HG02840 (cell line): ENCODE data around the gene EEFSEC.

ENCODE experiments used
- ATAC-seq: cut with Tn5 transposase; IDR thresholded peaks from one replicate; pipeline ENCODE4 v1.9.1; 2021; ENCODE audit warnings: mild to moderate bottlenecking, moderate library complexity, moderate number of reproducible peaks; ENCODE audit not compliant: unreplicated experiment, low FRiP score

Gene EEFSEC

DNA sequence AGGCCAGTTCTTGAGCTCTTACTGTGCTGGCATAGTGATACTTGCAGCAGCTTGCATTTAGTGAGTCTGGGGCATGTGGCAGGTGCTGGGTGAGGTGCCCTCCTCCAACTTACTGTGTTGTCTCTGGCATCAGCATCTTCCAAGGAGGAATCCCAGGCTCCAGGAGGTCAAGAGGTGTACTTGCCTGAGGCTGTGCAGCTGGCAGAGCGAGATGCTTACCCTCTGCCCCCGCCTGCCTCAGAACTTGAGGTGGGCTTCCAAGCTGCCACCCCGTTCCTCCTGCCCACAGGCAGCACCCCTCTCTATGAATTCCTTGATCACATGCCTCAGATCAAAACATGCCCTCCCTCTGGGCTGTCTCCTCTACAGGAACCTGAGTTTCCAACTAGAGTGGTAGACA, 86.0 kb downstream of the EEFSEC start:
- ATAC-seq = no peak

DNA sequence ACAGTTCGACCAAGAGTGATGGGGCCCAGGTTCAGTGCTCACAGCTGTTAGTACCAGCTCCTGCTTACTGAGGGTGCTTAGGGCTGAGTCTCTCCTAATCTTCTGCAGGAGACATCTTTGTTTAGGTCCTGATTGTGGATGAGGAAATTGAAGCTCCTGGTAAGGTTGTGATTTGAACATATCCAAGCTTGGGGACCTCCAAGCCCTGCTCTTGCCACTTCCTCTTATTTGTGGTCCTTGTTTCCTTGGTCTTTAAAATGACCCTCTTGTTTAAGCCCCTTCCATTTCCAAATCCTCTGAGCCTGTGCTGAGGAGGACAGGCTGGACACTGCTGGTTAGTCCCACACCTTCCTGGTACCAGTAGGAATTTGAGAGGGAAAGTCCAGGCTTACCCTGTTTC, 87.0 kb downstream of the EEFSEC start:
- ATAC-seq = no peak

DNA sequence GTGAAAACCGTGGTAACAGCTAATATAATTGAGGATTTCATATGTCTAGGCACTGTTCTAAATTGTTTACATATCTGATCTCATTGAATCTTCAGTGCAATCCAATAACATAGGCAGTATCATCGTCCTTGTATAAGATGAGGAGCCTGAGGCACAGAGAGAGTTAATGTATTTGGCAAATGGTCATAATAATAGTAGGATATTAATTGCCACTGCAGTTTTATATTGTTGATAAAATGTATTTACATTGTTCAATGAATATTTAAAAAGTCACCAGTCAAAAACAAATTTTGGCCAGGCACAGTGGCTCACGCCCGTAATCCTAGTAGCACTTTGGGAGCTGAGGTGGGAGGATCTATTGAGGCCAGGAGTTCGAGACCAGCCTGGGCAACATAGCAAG, 88.5 kb downstream of the EEFSEC start:
- ATAC-seq = no peak

DNA sequence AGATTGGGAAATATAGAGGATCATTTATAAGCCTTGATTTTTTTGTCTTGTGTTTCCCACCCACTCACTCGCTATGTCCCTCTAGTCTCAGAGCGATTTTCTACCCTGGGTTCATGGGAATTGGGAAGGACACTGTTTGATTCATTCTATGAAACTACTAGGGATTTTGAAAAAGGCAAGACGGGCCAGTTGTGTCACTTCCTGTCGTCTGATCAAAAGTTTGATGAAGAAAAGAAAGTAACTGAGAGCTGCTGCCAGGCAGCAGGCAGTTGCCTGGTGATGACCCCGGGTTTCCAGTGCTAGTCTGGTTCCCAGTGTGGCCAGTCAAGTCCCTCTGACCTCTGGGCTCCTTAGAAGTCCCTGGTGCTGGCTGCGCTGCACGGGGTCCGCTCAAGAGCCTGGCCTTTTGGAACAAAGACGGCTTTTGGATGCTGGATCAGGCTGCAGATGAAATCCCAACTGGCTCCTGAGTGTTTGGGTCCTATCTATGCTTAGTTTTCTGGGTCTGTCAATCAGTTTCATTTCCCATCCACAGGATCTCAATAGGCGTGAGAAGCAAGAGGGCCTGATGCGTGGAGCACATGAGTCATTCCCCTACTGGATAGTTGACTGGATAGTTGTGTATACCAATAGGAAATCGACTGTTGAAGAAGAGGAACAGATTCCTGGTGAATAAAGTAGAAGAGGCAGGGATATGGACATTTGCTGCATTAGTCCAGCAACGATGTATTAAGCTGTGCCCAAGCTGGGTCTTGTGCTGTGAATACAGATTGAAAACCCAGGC, 89.7 kb downstream of the EEFSEC start:
- no peak for ATAC-seq

DNA sequence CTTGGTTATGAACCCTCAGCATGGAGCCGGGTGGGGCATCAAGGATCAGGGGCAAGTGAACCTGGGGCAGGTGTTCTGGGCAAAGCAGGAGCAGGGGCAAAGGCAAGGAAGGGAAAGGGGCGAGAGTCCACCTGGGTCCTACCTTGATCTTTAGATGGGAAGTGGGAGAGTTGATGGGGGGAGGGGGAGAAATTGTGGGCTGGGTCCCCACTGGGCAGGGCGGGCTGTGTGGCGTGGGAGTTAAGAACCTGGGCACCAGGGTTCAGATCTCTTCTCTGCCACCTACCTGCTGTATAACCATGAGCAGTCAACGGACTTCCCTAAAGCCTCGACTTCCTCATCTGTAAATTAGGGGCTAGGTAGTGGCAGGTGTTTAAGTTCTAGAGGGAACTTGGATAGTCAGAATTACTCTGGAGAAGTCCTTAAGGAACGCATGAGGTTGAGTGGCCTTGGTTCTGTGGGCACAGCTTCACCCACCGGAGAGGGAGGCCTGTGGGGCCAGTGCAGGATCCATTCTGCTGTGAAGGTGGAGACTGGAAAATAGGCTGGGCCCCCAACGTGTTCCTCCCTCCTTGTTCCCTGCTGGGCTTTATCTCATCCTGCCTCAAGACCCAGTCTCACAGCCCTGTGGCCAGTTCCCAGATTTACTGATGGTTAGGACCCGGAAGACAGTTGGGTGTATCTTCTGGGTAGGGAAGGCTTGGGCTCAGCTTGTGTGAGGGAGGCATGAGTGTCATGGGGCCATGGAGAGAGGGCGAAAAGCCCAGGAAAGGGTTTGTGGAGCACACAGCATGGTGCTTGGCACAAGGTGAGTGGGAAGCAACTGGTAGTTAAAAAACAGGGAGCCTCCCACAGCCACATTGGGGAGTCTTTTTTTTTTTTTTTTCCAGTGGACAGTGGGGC, 90.6 kb downstream of the EEFSEC start:
- ATAC-seq = no peak

DNA sequence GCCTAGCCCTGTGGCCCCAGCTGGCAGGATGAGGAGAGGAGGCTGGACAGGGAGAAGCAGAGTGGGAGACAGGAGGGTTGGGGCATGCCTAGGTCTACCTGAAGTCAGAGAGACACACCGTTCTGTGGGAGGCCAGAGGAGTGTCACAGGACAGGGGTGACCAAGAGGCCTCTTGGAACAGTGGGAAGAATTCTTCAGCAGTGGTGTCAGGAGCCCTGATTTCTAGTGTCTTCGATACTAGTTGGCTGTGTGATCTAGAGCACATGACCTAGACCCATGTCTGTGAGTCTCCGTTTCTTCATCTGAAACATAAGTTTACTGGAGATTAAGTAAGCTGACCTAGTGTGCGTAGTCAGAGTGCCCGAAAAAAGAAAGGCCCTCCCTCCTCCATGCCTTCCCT, 92.2 kb downstream of the EEFSEC start:
- ATAC-seq = no peak

DNA sequence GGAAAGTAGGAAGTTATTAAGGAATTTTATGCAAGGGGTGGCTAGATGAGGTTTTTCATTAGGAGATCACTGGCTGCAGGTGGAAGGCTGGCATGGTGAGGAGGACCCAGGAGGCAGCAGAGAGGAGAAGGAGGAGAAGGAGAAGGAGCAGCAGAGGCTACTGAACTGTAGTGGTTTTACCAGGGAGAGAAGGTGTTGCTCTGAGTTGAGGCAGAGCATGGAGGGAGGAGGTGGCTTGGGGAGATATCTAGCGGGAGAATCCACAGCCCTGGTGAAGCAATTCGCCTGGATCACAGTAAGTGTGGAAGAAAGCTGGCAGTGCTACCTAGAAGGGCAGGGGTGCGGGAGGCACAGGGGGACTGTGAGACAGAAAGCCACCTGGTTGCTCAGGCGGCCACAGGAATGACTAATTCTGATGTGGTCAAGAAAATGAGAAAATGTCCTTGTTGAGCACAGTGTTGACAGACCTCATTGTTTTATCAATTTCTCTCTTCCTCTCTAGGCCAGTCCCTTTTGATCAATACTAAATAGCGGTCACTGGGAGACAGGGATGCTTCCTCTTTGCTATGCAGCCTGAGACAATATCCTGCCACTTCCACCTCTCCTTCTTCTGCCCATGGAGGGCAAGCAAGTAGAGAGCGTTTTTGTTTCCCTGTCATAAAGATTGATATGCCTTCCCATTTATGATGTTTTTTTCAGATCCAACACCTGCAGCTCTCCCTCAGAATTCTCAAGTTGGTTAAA, 94.6 kb downstream of the EEFSEC start:
- ATAC-seq = no peak

DNA sequence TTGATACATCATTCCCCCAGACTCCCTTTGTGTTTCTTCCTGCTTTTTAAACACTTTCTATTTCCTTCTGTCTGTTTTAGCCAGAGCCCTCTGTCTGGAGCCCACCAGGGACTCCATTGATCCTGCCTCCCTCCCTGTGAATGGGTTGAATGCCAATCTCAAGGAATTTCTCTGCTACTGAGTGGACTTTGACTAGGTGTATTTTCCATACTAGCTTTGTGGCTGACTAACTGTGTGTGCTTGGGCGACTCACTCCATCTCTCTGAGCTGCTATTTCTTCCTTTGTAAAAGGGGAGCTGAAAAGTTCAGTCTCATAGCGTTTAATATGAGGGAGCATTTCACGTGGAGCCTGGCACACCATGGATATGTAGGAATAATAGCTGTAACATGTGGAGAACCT, 98.8 kb downstream of the EEFSEC start:
- no peak for ATAC-seq

DNA sequence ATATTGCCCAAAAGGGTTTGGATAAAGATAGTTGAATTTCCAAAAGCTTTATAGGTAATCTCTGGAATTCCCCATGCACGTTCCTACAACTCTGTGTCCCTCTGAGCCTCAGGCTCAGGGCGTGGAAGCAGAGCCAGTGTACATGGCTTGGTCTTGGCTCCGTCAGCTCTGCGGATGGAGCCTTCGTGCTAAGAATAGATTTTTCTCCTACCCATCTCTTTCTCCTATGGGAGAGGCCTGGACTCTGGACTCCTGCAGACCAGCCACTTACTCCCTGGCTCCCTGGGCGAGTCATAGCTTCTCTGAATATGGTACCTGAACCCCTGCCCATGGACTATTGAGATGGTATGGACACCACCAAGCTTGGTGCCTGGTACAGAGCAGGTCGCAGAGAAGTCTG, 99.9 kb downstream of the EEFSEC start:
- ATAC-seq = no peak

DNA sequence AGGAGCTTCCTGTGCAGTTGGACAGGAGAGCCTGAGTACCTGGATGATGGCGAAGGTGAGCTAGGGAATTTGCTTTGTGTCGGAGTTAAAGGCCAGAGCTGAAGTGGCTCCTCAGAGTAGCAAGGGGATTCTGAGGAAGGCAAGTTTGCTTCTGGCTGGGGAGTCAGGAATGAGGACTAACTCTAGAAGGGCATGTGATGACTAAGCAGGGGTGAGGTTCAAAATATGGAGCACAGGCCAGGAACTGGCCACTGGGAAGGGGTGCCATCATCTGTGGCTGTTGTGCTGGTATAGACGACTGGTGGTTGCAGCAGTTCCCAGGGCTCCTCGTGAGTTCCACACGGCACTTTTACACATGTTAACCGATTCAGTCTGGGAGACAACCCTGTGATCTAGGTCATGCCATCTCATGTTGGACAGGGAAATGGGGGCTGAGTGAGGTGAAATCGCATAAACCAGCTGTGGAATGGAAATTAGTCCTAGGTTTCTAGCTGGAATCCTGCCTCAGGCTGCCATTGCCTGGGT, 100.8 kb downstream of the EEFSEC start:
- no peak for ATAC-seq

DNA sequence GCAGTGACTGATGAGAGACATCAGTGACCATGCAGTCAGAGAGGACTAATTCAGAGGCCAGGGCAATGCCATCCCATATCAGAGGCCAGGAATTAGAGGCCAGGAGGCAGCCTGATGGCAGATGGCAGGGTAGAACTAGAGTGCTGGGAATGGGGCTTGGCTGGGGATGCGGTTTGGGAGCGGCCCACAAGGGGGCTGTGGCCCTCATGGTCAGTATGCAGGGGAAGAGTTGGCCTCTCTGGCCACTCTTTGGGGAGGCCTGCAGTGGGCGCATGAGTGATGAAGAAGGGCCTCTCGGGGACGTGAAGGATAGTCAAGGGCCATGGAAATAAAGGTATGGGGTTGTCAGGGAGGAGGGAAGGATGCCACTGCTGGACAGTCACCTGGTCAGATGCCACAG, 101.7 kb downstream of the EEFSEC start:
- ATAC-seq = no peak

DNA sequence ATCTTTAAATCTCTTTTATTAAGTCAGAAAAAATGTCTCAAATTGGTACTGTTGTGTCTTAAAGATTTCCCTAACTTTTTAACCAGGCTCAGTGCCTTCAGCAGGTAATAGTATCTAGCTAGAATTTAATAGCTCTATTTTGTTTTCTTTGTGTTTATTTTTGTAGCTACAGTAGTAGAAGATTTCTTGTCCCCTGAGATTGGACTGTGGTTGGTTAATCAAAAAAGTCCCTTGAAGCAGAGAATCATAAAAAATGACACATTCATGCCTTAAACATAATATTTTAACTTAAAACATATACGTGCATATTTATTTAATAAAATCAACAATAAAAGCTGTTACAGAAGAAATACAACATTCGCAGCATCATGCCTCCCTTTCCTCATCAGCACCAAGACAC, 102.8 kb downstream of the EEFSEC start:
- no peak for ATAC-seq

DNA sequence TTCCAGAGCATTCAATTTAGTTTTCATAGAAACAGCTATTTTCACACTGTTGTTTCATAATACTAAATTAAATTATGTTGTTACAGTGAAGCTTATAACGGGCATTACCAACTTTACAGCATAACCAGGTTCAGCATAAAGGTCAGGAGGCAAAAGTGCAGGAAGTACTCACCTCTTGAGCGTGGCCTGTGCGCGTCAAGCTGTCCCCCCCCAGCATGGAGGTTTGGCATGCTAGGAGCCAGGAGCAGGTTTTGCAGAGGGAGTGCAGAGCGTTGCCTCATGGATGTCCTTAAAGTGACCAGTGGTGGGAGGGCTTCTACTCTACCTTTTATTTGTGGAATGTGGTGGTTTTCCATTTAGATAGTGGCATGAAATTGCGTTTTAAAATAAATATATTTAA, 104.4 kb downstream of the EEFSEC start:
- ATAC-seq = no peak

DNA sequence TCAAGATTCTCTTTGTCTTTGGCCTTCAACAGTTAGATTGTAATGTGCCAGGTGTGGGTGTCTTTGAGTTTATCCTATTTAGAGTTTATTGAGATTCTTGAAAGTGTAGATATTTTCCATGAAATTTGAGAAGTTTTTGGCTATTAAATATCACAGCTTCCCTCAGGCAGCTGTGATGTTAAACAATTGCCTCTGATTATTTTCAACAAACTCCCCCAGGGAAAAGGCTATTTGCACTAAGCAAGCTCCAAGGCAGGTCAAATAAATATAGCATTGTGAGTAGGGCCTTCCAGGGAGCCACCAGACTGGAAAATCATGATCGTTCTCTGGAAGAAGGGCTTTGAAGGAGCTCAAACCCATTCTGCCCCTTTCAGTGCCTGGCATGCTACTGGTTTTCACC, 107.0 kb downstream of the EEFSEC start:
- no peak for ATAC-seq

DNA sequence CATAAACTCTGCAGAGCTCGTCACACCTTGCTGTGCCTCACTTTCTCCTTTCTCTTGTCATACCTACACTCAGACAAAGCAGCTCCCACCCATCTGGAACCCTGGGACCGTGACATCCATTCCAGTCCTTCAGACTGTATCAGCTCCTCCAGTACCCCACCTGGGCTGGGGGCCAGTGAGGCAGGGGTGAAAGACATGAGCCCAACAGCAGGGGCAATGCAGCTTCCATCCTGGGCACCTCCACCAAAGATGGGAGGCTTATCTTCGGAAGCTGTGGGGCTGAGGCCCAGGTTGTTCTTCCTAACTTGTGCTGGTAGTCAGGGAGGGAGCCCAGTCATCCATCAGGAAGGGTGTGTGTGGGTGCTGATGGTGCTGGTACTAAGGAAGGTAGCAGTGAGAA, 109.2 kb downstream of the EEFSEC start:
- no peak for ATAC-seq

DNA sequence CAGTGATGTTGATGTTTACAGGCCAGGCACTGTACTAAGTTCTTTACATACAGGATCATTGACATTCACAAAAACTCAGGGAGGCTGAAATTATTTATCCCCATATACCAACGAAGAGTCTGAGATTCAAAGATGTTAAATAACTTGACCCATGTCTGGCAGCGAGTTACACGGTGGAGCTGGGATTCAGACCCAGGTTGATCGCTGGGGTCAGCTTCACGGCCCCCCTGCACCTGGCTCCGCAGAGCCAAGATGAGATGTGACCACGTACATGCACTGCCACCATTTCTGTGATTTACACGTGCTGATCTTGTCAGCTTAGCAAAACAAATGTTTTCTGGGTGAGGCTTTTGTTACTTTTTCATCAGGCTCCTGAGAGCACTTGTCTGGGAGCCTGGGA, 109.8 kb downstream of the EEFSEC start:
- no peak for ATAC-seq

DNA sequence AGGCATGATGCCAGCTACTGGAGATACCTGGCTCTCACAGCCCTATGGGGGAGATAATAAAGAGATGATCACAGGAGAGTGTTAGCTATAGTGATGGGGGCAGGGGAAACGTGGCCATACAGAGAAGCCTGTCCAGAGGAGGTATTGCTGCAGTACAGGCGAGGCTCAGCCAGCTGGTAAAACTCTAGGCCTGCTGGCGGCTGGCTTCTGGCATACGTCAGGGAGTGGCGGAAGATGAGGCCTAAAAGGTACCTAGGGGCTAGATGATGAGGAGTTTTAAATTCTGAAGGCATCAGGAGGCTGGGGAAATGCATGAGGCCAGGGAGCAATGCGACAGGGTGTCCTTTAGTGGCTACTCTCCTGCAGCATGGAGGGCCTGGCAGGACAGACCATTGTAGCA, 110.7 kb downstream of the EEFSEC start:
- ATAC-seq = no peak

DNA sequence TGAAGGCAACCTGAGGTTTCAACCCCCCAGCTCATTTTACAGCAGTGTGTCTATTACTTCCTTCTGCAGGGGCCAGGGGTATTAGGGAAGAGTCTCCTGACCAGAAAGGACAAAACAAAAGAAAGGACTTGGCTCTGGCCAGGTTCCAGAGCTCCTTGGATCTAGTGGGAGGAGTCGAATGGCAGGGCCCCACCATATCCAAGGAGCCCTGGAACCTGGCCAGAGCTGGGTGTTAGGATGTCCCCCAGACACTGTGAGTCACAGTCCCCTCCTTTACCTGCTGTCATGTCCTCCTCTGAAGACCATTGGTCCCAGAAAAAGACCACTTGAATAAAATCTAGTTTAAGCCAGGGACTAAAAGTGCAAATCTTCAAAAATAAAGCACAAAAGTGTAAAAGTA, 113.2 kb downstream of the EEFSEC start:
- no peak for ATAC-seq

DNA sequence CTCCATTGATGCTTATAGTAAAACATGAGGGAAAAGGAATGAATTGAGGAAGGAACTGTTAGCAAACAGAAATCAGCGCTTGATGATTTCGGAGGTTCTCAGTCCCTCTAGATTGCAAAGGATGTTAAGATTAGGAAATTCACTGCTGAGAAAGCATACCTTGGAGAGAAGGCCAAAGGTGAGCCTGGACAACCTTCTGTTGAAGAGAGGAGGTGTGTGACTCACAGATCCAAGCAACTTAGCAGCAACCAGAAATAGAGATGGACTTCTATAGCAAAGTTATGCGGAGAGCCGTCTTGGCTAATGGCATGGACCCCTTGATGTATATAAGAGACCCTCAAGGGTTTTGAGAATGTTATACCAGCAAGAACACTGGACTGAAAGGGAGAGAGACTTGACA, 114.3 kb downstream of the EEFSEC start:
- no peak for ATAC-seq

DNA sequence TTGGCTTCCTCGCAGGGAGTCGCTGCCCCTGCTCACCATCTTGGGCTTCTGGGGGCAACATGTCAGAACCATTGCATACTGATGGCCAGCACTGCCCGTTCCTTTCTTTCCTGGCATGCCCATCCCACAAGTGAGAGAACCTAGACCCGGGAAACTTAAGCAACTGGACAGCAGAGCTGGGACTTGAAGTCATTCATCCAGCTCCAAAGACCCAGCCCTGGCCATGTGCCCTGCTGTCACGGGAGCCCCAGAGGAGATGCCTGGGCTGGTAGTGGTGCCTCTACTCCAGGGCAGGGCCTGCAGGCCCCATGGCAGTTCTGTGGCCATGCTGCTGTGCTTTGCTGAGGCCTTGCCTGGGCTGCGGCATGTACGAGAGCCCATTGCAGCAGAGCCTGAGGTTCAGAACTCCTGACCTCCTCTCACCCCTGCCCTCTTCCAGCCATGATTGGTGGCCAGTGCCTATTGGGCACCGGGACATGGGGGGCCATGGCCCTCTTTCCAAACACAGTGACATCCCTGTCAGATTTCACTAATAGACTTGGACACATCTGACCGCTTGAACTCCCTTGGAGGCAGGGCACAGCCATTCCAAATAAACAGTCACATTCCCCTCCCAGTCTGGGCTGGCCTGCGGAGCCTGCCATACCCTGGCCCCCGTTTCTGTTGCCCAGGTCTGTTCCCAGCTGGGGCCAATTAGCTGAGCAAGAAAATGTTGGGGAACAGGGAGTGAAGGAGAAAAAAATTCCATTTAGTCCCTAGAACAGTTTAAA, 115.9 kb downstream of the EEFSEC start:
- ATAC-seq = no peak
